Cardiac septum (tissue), 1 donor: ENCODE measurements around the gene SYT5. TPM values are rescaled to one million over a fixed set of nuclear protein-coding genes. Genes with fewer than 3 reads are reported as not detected.

Experiments used
- microRNA-seq: library from miRNA; unstranded; fragments of <30 nt; microRNA quantifications from one replicate; pipeline ENCODE4 v1.2.0, GENCODE V29; 2020
- total RNA-seq: library from RNA; stranded (reverse); fragmentation: NEBNext Ultra II Directional; extraction: Animal tissue kit (Norgen Biotek cat#: 25700); gene quantifications from one replicate; pipeline ENCODE4 v1.2.1, GENCODE V29; 2021
- donor health status: DM: no; HTN: no; CAD: no.

SYT5 gene
- total RNA-seq, 1 donor from 2014 or later = 0.30 TPM

Small RNAs within 50 kb of the gene (microRNA-seq; reads per million reads assigned to microRNA genes)
- gene MIR7975 = not detected

Other genes with a start within 250 kb of the SYT5 start
- not detected for gene NLRP7, start 232.8 kb downstream of the SYT5 start, total RNA-seq
- 0.86 TPM for gene NLRP2, start 213.9 kb downstream of the SYT5 start, total RNA-seq
- 0.65 TPM for gene GP6, start 142.0 kb downstream of the SYT5 start, total RNA-seq
- 43.4 TPM for gene RDH13, start 117.1 kb downstream of the SYT5 start, total RNA-seq
- gene EPS8L1, start 104.4 kb downstream of the SYT5 start, total RNA-seq = 1.9 TPM
- gene PPP1R12C, start 62.7 kb downstream of the SYT5 start, total RNA-seq = 215 TPM
- 187 TPM for gene TNNT1, start 31.1 kb downstream of the SYT5 start, total RNA-seq
- gene TNNI3, start 22.6 kb downstream of the SYT5 start, total RNA-seq = 7,865 TPM
- gene DNAAF3, start 13.7 kb downstream of the SYT5 start, total RNA-seq = 3.4 TPM
- 3.7 TPM for gene PTPRH, start 29.2 kb upstream of the SYT5 start, total RNA-seq
- 1.6 TPM for gene TMEM86B, start 48.5 kb upstream of the SYT5 start, total RNA-seq
- gene PPP6R1, start 78.7 kb upstream of the SYT5 start, total RNA-seq = 43.0 TPM
- gene HSPBP1, start 99.8 kb upstream of the SYT5 start, total RNA-seq = 24.6 TPM
- 8.8 TPM for gene BRSK1, start 103.7 kb upstream of the SYT5 start, total RNA-seq
- 0.62 TPM for gene TMEM150B, start 145.1 kb upstream of the SYT5 start, total RNA-seq
- 6.1 TPM for gene KMT5C, start 159.6 kb upstream of the SYT5 start, total RNA-seq
- not detected for gene COX6B2, start 174.4 kb upstream of the SYT5 start, total RNA-seq
- not detected for gene GARIN5B, start 183.0 kb upstream of the SYT5 start, total RNA-seq
- gene IL11, start 190.2 kb upstream of the SYT5 start, total RNA-seq = not detected
- not detected for gene TMEM190, start 196.5 kb upstream of the SYT5 start, total RNA-seq
- gene TMEM238, start 204.0 kb upstream of the SYT5 start, total RNA-seq = 0.65 TPM
- 479 TPM for gene RPL28, start 205.6 kb upstream of the SYT5 start, total RNA-seq
- 28.4 TPM for gene UBE2S, start 227.5 kb upstream of the SYT5 start, total RNA-seq